HUDEP-2 (cell line): ENCODE measurements around the gene STX16.
A peak's percentile ranks its signal among the peaks of the same experiment; 100 is the strongest.
"Not testable (repeated sequence)": the region's sequence is repeated elsewhere in the genome, so short reads cannot be mapped to it uniquely, and the experiment has no call there.

Experiments
- DNase-seq, 76 experiments: peaks; one replicate each; lab custom pipeline; 2025; ENCODE audit not compliant: unreplicated experiment in 76 of 76; lab: John Stamatoyannopoulos, UW

The STX16 gene

GRCh38 chr20:58635279-58635665 lies 15.8 kb upstream of the STX16 start:
- no peak for DNase-seq

DNA sequence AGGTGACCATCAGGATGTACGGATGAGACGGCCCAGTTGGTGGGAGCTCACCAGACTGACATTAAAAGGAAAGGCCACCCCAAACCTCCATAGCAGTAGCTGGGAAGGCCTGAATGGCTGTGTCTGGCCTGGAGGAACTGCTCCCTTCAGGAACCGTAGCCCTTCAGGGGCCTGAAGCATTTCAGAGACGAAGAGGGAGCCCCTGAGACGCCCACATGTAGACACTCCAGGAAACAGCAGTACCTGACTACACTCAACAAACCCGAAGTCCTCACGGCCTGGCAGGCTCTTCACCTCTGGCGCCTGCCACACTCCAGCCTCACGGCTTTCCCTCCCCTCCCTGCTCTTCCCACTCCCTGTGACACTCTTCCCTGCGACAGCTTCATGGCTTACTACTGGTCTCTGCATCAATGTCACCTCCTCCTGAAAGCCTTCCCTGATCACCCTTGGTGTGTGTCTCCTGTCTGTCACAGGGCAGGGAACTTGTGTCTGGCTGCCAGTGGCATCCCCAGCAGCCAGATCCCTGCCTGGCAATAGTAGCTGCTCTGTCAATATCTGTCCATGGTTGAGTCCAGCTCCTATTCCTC lies 14.6 kb upstream of the STX16 start:
- no peak for DNase-seq

GRCh38 chr20:58636983-58637421 lies 14.1 kb upstream of the STX16 start:
- no peak for DNase-seq

GRCh38 chr20:58637466-58638213 lies 13.4 kb upstream of the STX16 start:
- no peak for DNase-seq

- DNase-seq: no peak
Measured at GRCh38 chr20:58638467-58639181, 12.5 kb upstream of the STX16 start.

GRCh38 chr20:58639182-58640146 lies 11.6 kb upstream of the STX16 start:
- no peak for DNase-seq

- DNase-seq: no peak
Measured at GRCh38 chr20:58640446-58640845, 10.6 kb upstream of the STX16 start.

- DNase-seq: no peak
Measured at GRCh38 chr20:58642441-58642840, 8.6 kb upstream of the STX16 start.

DNA sequence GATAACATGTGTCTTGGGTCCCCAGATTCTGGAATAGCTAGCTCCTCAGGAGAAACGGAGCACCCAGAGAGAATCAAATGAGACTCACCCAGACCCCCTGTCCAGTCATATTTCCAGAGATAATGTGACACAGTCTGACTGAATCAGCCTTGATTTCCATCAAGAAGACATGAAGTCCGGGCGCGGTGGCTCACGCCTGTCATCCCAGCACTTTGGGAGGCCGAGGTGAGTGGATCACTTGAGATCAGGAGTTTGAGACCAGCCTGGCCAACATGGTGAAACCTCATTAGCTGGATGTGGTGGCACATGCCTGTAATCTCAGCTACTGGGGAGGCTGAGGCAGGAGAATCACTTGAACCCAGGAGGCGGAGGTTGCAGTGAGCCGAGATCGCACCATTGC lies 8.2 kb upstream of the STX16 start:
- not testable (repeated sequence) for DNase-seq

GRCh38 chr20:58645412-58645968 lies 5.6 kb upstream of the STX16 start:
- no peak for DNase-seq

GRCh38 chr20:58646257-58646656 lies 4.8 kb upstream of the STX16 start:
- no peak for DNase-seq

- DNase-seq: no peak
Measured at GRCh38 chr20:58646703-58647102, 4.4 kb upstream of the STX16 start.

GRCh38 chr20:58647162-58647795 lies 3.8 kb upstream of the STX16 start:
- peak in 5 of 76 experiments; percentile 3 to 17 (median 4) for DNase-seq

GRCh38 chr20:58647796-58648501 lies 3.1 kb upstream of the STX16 start:
- no peak for DNase-seq

DNA sequence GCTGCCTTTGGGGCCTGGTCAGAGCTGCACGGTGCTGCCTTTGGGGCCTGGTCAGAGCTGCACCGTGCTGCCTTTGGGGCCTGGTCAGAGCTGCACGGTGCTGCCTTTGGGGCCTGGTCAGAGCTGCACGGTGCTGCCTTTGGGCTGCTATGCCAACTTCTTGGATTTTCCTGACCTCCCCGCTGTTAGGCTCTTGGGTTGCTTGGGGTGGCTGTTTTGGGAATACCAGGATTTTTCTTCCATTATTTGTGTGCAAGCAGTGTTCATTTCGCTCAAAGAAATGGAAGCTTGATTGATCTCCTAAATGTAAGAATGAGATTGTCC lies 2.6 kb upstream of the STX16 start:
- DNase-seq: not testable (repeated sequence)

GRCh38 chr20:58649288-58650180 lies 1.5 kb upstream of the STX16 start:
- peak in 2 of 76 experiments; percentile 16 to 25 for DNase-seq

- peak in 5 of 76 experiments; percentile 1 to 51 (median 38) for DNase-seq
Measured at GRCh38 chr20:58650181-58650775, 805 bp upstream of the STX16 start.

DNA sequence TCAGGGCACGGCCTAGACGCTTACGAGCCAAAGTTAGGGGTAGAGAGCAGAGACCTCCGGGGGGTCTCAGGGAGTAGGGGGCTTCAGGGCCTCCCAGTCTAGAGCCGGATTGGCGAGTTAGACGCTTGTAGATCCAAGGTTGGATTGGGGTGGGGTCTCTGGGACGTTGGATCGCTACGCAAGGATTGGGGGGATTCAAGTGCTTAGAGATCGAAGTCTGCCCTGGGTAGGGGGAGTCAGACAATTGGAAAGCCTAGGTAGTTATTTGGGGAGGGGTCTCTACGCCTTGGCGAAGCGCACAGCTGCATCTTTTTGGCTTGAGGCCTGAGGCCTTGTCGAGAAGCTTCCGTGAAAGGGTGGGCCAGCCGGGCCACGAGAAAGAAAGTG lies 469 bp downstream of the STX16 start:
- DNase-seq: no peak
